Smooth muscle cell (in vitro differentiated cells): ENCODE measurements around the gene HSP90AA1. TPM values are rescaled to one million over a fixed set of nuclear protein-coding genes. Genes with fewer than 3 reads are reported as not detected.

ENCODE experiments used
- DNase-seq: peaks from one replicate; lab custom pipeline; 2025; ENCODE audit not compliant: unreplicated experiment; lab: John Stamatoyannopoulos, UW
- H2AFZ ChIP-seq: fragments of 200-600 bp; sonication (generic); 2 replicates; pipeline ENCODE4 v1.6.0; 2016; ENCODE audit warnings: antibody characterized with exemption, low read depth, mild to moderate bottlenecking
- H3F3A ChIP-seq: fragments of 200-600 bp; sonication (generic); 2 replicates; pipeline ENCODE4 v1.6.0; 2017; ENCODE audit warnings: antibody characterized with exemption, low read depth
- H3K27ac ChIP-seq: fragments of 200-600 bp; sonication (generic); 2 replicates; pipeline ENCODE4 v1.5.1; 2016; ENCODE audit warnings: low read depth, mild to moderate bottlenecking
- H3K27me3 ChIP-seq: fragments of 200-600 bp; sonication (generic); 2 replicates; pipeline ENCODE4 v1.6.1; 2016; ENCODE audit warnings: low read depth, mild to moderate bottlenecking
- H3K36me3 ChIP-seq: fragments of 200-600 bp; sonication (generic); 2 replicates; pipeline ENCODE4 v1.5.1; 2016; ENCODE audit warnings: low read depth
- H3K4me1 ChIP-seq: fragments of 200-600 bp; sonication (generic); 2 replicates; pipeline ENCODE4 v1.5.1; 2016; ENCODE audit warnings: low read depth
- H3K4me2 ChIP-seq: fragments of 200-600 bp; sonication (generic); 2 replicates; pipeline ENCODE4 v1.6.0; 2016; ENCODE audit warnings: mild to moderate bottlenecking
- H3K4me3 ChIP-seq: fragments of 200-600 bp; sonication (generic); 2 replicates; pipeline ENCODE4 v1.5.1; 2016; ENCODE audit warnings: mild to moderate bottlenecking
- H3K79me2 ChIP-seq: fragments of 200-600 bp; sonication (generic); 2 replicates; pipeline ENCODE4 v1.6.0; 2016; ENCODE audit warnings: low read depth, mild to moderate bottlenecking
- H3K9ac ChIP-seq: fragments of 200-600 bp; sonication (generic); 2 replicates; pipeline ENCODE4 v1.6.0; 2016; ENCODE audit warnings: low read depth
- H3K9me3 ChIP-seq: fragments of 200-600 bp; sonication (generic); replicated peaks from 2 replicates; pipeline ENCODE4 v1.5.1; 2016; ENCODE audit warnings: low read depth
- H4K20me1 ChIP-seq: fragments of 200-600 bp; sonication (generic); 2 replicates; pipeline ENCODE4 v1.6.0; 2016; ENCODE audit warnings: low read depth
- CTCF ChIP-seq: fragments of 200-600 bp; sonication (generic); IDR thresholded peaks from 2 replicates; pipeline ENCODE4 v1.5.1; 2017; ENCODE audit warnings: borderline replicate concordance, mild to moderate bottlenecking, antibody characterized with exemption; ENCODE audit not compliant: insufficient read depth, poor library complexity, severe bottlenecking
- WGBS: methylation state at CpG from one replicate; pipeline ENCODE4 v1.1.7; 2016; ENCODE audit warnings: low lambda C conversion rate; 5-methylcytosine and 5-hydroxymethylcytosine counted together
- polyA plus RNA-seq: library from polyadenylated mRNA; unstranded; fragments of >200 nt; fragmentation: Nextera tagmentation; extraction: Ambion mirVana; gene quantifications from 2 replicates; pipeline ENCODE4 v1.2.1, GENCODE V29; 2016
- total RNA-seq: library from RNA; depleted of rRNA; stranded (reverse); fragments of >200 nt; gene quantifications from 2 replicates; pipeline ENCODE4 v1.2.3, GENCODE V29; 2014

Gene HSP90AA1
- total and polyA plus RNA-seq, 2 experiments from 2014 or later = 353 to 436 TPM

DNA sequence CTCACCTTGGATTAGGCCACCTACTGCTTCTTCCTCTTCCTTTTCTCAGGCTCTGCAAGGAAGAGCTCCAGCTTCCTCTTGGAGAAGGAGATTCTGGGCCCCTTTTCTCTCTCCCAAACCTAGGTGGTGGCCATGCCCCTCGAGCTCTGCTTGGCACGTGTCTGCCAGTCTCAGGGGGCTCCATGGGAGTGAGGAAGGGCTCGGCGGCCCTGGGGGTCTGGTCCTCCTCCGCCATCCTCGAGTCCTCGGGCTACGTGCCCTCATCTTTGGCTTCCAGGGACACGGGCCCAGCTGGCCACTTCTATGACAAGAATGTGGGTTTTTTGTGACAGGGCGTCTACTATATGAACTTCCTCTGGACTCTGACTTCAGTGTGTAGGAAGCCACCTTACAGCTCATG, 34.3 kb downstream of the HSP90AA1 start:
- WGBS = 98% methylated on average over 10 of the region's 10 CpGs

GRCh38 chr14:102050625-102051024, 36.2 kb downstream of the HSP90AA1 start:
- no peak overlapping the region for H3K4me3 ChIP-seq
- no peak overlapping the region for H3K27ac ChIP-seq
- DNase-seq = no peak
- H3F3A ChIP-seq = no peaks in the 10 kb centered on the region
- no peak overlapping the region for H3K9ac ChIP-seq
- H4K20me1 ChIP-seq = peaks cover 5% of the 10 kb centered on the region
- H2AFZ ChIP-seq = no peak overlapping the region
- TF ChIP-seq CTCF = no peak
- no peaks in the 10 kb centered on the region for H3K79me2 ChIP-seq
- no peaks in the 10 kb centered on the region for H3K9me3 ChIP-seq
- H3K36me3 ChIP-seq = peaks cover 11% of the 10 kb centered on the region
- no peak overlapping the region for H3K4me2 ChIP-seq
- no peaks in the 10 kb centered on the region for H3K27me3 ChIP-seq
- H3K4me1 ChIP-seq = no peaks in the 10 kb centered on the region
- 87% methylated on average over 11 of the region's 11 CpGs for WGBS

More for the DNA sequence above, 34.3 kb downstream of the HSP90AA1 start:
- no peaks in the 10 kb centered on the region for H3K27me3 ChIP-seq
- no peak overlapping the region for H2AFZ ChIP-seq
- H3K9ac ChIP-seq = no peak overlapping the region
- TF ChIP-seq CTCF = no peak
- H3K79me2 ChIP-seq = no peaks in the 10 kb centered on the region
- H4K20me1 ChIP-seq = no peaks in the 10 kb centered on the region
- no peaks in the 10 kb centered on the region for H3K4me1 ChIP-seq
- H3K9me3 ChIP-seq = no peaks in the 10 kb centered on the region
- no peak for DNase-seq
- no peak overlapping the region for H3K4me2 ChIP-seq
- peaks cover 11% of the 10 kb centered on the region for H3K36me3 ChIP-seq
- no peak overlapping the region for H3K4me3 ChIP-seq
- no peak overlapping the region for H3K27ac ChIP-seq
- peaks cover 4% of the 10 kb centered on the region for H3F3A ChIP-seq

- H3K4me1 ChIP-seq = no peaks in the 10 kb centered on the region
- H3K4me3 ChIP-seq = no peak overlapping the region
- no peak for DNase-seq
- H2AFZ ChIP-seq = no peak overlapping the region
- H3F3A ChIP-seq = no peaks in the 10 kb centered on the region
- H3K36me3 ChIP-seq = peaks cover 11% of the 10 kb centered on the region
- H3K79me2 ChIP-seq = no peaks in the 10 kb centered on the region
- H4K20me1 ChIP-seq = peaks cover 5% of the 10 kb centered on the region
- no peak for TF ChIP-seq CTCF
- no peak overlapping the region for H3K4me2 ChIP-seq
- 100% methylated on average over 12 of the region's 12 CpGs for WGBS
- no peak overlapping the region for H3K9ac ChIP-seq
- no peaks in the 10 kb centered on the region for H3K27me3 ChIP-seq
- H3K27ac ChIP-seq = no peak overlapping the region
- no peaks in the 10 kb centered on the region for H3K9me3 ChIP-seq
These were observed 36.8 kb downstream of the HSP90AA1 start for GRCh38 chr14:102050026-102050405.

DNA sequence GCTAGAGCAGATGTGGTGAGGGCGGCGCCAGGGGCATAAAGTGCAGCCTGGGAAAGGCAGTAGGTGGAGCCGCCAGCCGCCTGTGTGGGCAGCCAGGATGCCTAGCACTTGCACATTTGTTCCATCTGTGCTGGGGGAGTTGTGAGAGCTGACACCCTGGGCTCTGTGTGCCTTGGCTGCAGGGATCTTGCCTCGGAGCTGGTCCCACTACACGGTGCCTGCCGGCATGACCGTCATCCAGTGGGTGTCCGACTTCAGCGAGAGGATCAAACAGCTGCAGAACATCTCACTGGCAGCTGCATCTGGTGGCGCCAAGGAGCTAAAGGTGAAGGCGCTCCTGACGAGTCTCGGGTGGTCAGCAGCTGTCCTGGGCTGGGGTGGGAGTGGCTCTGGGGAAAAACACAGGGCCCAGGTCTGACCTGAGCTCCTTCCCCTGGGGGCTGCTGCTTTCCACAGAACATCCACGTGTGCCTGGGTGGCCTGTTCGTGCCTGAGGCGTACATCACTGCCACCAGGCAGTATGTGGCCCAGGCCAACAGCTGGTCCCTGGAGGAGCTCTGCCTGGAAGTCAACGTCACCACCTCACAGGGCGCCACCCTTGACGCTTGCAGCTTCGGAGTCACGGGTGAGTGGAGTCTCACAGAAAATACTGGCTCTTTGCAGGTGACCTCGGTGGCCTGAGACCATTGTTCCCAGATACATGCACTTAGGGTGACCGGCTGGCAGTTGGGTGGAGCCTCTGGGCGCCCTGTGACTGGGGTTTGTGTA, 37.4 kb downstream of the HSP90AA1 start:
- Histone ChIP-seq H3F3A (no peaks in the 10 kb centered on the region), H3K4me1 (no peaks in the 10 kb centered on the region), H2AFZ (no peak overlapping the region), H3K4me3 (no peak overlapping the region), H3K36me3 (peaks cover 11% of the 10 kb centered on the region), H3K27me3 (no peaks in the 10 kb centered on the region), H3K27ac (no peak overlapping the region), H3K9ac (no peak overlapping the region), H4K20me1 (peaks cover 5% of the 10 kb centered on the region), H3K4me2 (no peak overlapping the region), H3K79me2 (no peaks in the 10 kb centered on the region), H3K9me3 (no peaks in the 10 kb centered on the region)
- no peak for DNase-seq
- WGBS = 97% methylated on average over 25 of the region's 25 CpGs
- TF ChIP-seq CTCF = no peak
